PC-3 (cell line): Measurements from ENCODE around the gene FYN. TPM values are rescaled to one million over a fixed set of nuclear protein-coding genes. Genes with fewer than 3 reads are reported as not detected.

Source experiments
- ATAC-seq: fragments of 200-7000 bp; cut with Tn5 transposase; 2 replicates; pipeline ENCODE4 v1.9.1; 2020; ENCODE audit warnings: mild to moderate bottlenecking, moderate library complexity
- BruUV-seq: library from RNA; stranded (reverse); fragments of 400-500 nt; replicated peaks from 2 replicates; lab custom pipeline; 2021; lab: Mats Ljungman, UMichigan
- CTCF ChIA-PET: fragments of 300-600 bp; sonication (Branson Sonifier 250); formaldehyde crosslinking; loops from one replicate; lab custom pipeline; 2022; ENCODE audit warnings: antibody characterized with exemption; lab: Charles Lee
- POLR2A ChIA-PET: fragments of 300-600 bp; sonication (Branson Sonifier 250); formaldehyde crosslinking; loops from one replicate; lab custom pipeline; 2022; ENCODE audit warnings: antibody characterized with exemption; ENCODE audit not compliant: unreplicated experiment; lab: Charles Lee
- DNase-seq: peaks from one replicate; pipeline ENCODE4 v3.0.0-alpha.2; 2015
- H2AFZ ChIP-seq: fragments of 300-600 bp; sonication (generic); 2 replicates; pipeline ENCODE4 v1.6.0; 2016; ENCODE audit warnings: antibody characterized with exemption, low read length
- H3F3A ChIP-seq: fragments of 300-600 bp; sonication (generic); one replicate; pipeline ENCODE4 v1.6.0; 2017; ENCODE audit warnings: antibody characterized with exemption, low read length, control low read depth, mild to moderate bottlenecking; ENCODE audit not compliant: unreplicated experiment
- H3K27ac ChIP-seq: fragments of 300-600 bp; sonication (generic); 2 replicates; pipeline ENCODE4 v1.5.1; 2016; ENCODE audit warnings: mild to moderate bottlenecking, low read length
- H3K27me3 ChIP-seq: fragments of 300-600 bp; sonication (generic); 2 replicates; pipeline ENCODE4 v1.6.1; 2016; ENCODE audit warnings: low read length, mixed read lengths
- H3K36me3 ChIP-seq: fragments of 300-600 bp; sonication (generic); 2 replicates; pipeline ENCODE4 v1.6.1; 2016; ENCODE audit warnings: low read depth, mixed run types, low read length, mixed read lengths
- H3K4me1 ChIP-seq: fragments of 300-600 bp; sonication (generic); 2 replicates; pipeline ENCODE4 v1.5.1; 2016; ENCODE audit warnings: low read length; ENCODE audit not compliant: insufficient read depth
- H3K4me2 ChIP-seq: fragments of 300-600 bp; sonication (generic); 2 replicates; pipeline ENCODE4 v1.6.0; 2016; ENCODE audit warnings: low read length
- H3K4me3 ChIP-seq: fragments of 300-600 bp; sonication (generic); 2 replicates; pipeline ENCODE4 v1.5.1; 2016; ENCODE audit warnings: mild to moderate bottlenecking, low read length, mixed read lengths
- H3K79me2 ChIP-seq: fragments of 300-600 bp; sonication (generic); 2 replicates; pipeline ENCODE4 v1.6.1; 2017; ENCODE audit warnings: low read length, mixed read lengths
- H3K9ac ChIP-seq: fragments of 300-600 bp; sonication (generic); 2 replicates; pipeline ENCODE4 v1.6.0; 2016; ENCODE audit warnings: mild to moderate bottlenecking, low read length
- H3K9me2 ChIP-seq: fragments of 300-600 bp; sonication (generic); replicated peaks from 2 replicates; pipeline ENCODE4 v1.6.1; 2016; ENCODE audit warnings: mixed run types, low read length, mixed read lengths
- H3K9me3 ChIP-seq: fragments of 300-600 bp; sonication (generic); 2 replicates; pipeline ENCODE4 v1.6.1; 2016; ENCODE audit warnings: low read length, mixed read lengths
- H4K20me1 ChIP-seq: fragments of 300-600 bp; sonication (generic); 2 replicates; pipeline ENCODE4 v1.6.1; 2016; ENCODE audit warnings: low read length, mixed read lengths
- CTCF ChIP-seq: fragments of 300-600 bp; sonication (generic); conservative IDR thresholded peaks from 2 replicates; pipeline ENCODE4 v1.5.1; 2017; ENCODE audit warnings: antibody characterized with exemption, low read depth, mild to moderate bottlenecking, low read length
- EZH2 ChIP-seq: fragments of 300-600 bp; sonication (generic); IDR thresholded peaks from one replicate; pipeline ENCODE4 v1.6.1; 2017; ENCODE audit warnings: antibody characterized with exemption, mild to moderate bottlenecking, low read length; ENCODE audit not compliant: unreplicated experiment
- EZH2phosphoT487 ChIP-seq: fragments of 300-600 bp; sonication (generic); IDR thresholded peaks from 2 replicates; pipeline ENCODE4 v1.6.1; 2018; ENCODE audit warnings: mild to moderate bottlenecking, antibody characterized with exemption, low read length, borderline replicate concordance
- intact Hi-C: fragments of 100-400 bp; cut with micrococcal nuclease; formaldehyde crosslinking; loops from 2 replicates; pipeline ENCODE4 v1.9.0; 2023
- total RNA-seq: library from RNA; depleted of rRNA; stranded (reverse); fragments of >200 nt; gene quantifications from 2 replicates; pipeline ENCODE4 v1.2.3, GENCODE V29; 2014

Gene FYN
- total RNA-seq, 1 experiment from 2014 or later: 27.6 TPM

DNA sequence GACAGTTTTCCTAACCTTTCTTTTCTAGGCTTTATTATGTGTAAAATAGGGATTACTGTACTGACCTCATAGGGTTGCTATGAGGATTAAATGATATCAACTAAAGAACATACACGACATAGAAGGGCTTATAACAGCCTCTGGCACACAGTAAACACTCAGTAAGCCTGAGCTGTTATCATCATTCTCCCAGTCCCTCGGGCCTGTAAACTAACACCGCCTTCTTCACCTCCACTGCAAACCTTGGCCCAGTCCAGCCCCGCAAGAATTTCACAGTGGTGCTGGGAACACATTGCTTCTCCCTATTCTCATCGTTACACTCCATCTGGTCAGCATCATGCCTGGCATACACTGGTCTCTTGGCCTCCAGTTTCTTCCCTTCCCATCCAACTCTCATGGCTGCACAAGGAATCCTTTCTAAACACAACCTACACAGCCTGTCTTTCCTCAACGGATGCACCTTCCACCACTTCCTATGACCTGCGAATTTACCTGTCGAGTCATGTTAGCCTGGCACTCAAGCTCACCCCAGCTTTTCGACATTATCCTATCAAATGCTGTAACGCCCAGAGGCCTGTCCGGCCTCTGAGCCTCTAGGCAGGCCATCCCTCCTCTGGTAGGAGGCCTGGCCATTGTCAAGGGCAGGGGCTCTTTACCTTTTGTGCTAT, 92.1 kb downstream of the FYN start:
- no TSS peak for BruUV-seq
- H4K20me1 ChIP-seq: no peaks in the 10 kb centered on the region
- no peak overlapping the region for H3K27ac ChIP-seq
- H3K4me3 ChIP-seq: no peak overlapping the region
- no peaks in the 10 kb centered on the region for H3K36me3 ChIP-seq
- TF ChIP-seq EZH2phosphoT487 (no peak), CTCF (no peak), EZH2 (no peak)
- CTCF ChIA-PET: no interaction called here
- intact Hi-C loops: no loop called here
- DNase-seq: no peak
- POLR2A ChIA-PET: no interaction called here
- no peaks in the 10 kb centered on the region for H3K79me2 ChIP-seq
- H3K9ac ChIP-seq: no peak overlapping the region
- no peaks in the 10 kb centered on the region for H3K9me3 ChIP-seq
- no peaks in the 10 kb centered on the region for H3K4me1 ChIP-seq
- no peaks in the 10 kb centered on the region for H3F3A ChIP-seq
- H2AFZ ChIP-seq: no peak overlapping the region
- H3K27me3 ChIP-seq: no peaks in the 10 kb centered on the region
- ATAC-seq: no peak
- H3K4me2 ChIP-seq: no peak overlapping the region
- no peaks in the 10 kb centered on the region for H3K9me2 ChIP-seq

GRCh38 chr6:111780393-111780792, 92.9 kb downstream of the FYN start:
- no TSS peak for BruUV-seq

More at GRCh38 chr6:111780393-111780792, 92.9 kb downstream of the FYN start:
- H3K36me3 ChIP-seq: no peaks in the 10 kb centered on the region
- ATAC-seq (no peak), DNase-seq (no peak)
- no peaks in the 10 kb centered on the region for H3F3A ChIP-seq
- H3K27ac ChIP-seq: no peak overlapping the region
- no peak for TF ChIP-seq CTCF
- TF ChIP-seq EZH2phosphoT487: no peak
- no peak for TF ChIP-seq EZH2
- ChIA-PET POLR2A (no interaction called here), CTCF (no interaction called here)
- no peaks in the 10 kb centered on the region for H3K4me1 ChIP-seq
- no peak overlapping the region for H2AFZ ChIP-seq
- H3K9me2 ChIP-seq: no peaks in the 10 kb centered on the region
- intact Hi-C loops: no loop called here
- no peaks in the 10 kb centered on the region for H3K27me3 ChIP-seq
- H3K4me3 ChIP-seq: no peak overlapping the region
- H3K79me2 ChIP-seq: no peaks in the 10 kb centered on the region
- no peaks in the 10 kb centered on the region for H4K20me1 ChIP-seq
- no peak overlapping the region for H3K9ac ChIP-seq
- no peak overlapping the region for H3K4me2 ChIP-seq
- H3K9me3 ChIP-seq: no peaks in the 10 kb centered on the region
